ENCODE measurements around the gene OR1I1. TPM values are rescaled to one million over a fixed set of nuclear protein-coding genes. Genes with fewer than 3 reads are reported as not detected.

The OR1I1 gene
- polyA plus RNA-seq, 2 of the 4 experiments (the other 2 are of a cell fraction): not detected

DNA sequence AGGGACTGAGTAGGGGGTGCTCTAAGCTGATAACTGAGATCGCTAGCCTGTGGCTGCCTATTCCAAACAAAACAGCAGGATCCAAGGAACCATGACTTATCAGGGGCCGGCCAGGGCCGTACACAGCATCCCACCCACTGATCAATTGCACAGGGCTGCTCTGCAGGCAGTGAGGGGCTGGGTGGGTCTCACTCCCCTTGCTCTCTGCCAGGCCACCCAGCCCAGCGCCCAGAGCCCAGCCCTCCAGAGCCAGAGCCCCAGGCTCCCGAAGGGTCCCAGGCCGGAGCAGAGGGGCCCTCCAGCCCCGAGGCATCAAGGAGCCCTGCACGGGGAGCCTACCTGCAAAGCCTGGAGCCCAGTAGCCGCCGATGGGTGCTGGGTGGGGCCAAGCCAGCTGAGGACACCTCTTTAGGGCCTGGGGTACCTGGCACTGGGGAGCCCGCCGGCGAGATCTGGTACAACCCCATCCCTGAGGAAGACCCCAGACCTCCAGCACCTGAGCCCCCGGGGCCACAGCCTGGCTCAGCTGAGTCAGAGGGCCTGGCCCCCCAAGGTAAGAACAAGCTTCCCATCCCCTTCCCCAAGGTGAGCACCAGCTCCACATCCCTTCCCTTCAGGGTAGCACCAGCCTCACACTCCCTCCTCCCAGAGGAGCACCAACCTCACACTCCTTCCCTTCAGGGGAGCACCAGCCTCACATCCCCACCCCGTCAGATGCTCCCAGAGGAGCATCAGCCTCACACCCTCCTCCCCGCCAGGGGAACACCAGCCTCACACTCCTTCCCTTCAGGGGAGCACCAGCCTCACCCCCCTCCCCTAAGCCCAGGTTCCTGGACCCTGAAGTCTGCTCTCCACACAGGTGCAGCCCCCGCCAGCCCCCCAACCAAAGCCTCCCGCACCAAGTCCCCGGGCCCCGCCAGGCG lies 27.1 kb downstream of the OR1I1 start:
- TF ChIP-seq JUN (IDR thresholded peaks at IDR 0.05) (no peak), FOSL2 (IDR thresholded peaks at IDR 0.05) (no peak), FOSL2 (CRISPR knock-in tag; IDR thresholded peaks at IDR 0.05) (no peak), HOXB13 (CRISPR knock-in tag; IDR thresholded peaks at IDR 0.05; ENCODE audit: low read depth) (no peak), HOXA7 (CRISPR knock-in tag; IDR thresholded peaks at IDR 0.05) (no peak), RCOR1 (IDR thresholded peaks at IDR 0.05; ENCODE audit: low read depth, low read length) (no peak), MAFK (IDR thresholded peaks at IDR 0.05; ENCODE audit: partially characterized antibody) (no peak)
- ATAC-seq (peak in 1 of 2 experiments; percentile 6; a peak in 1 of 6 replicates), DNase-seq (ENCODE audit: low read depth in 1 of 2, low spot score in 1 of 2) (no peak), FAIRE-seq (no peak)
- Histone ChIP-seq H3K4me3 (no peak overlapping the region), H3K9me3 (peaks cover 5% of the 10 kb centered on the region; the same call in 2 of the 3 replicates), H3K27ac (no peak overlapping the region), H3K4me1 (peaks cover 6% of the 10 kb centered on the region; the same call in 2 of the 3 replicates), H3K4me2 (no peak overlapping the region)
- WGBS (ENCODE audit: missing lambda C conversion rate): 96% methylated on average over 5 of the region's 21 CpGs
- POLR2A ChIA-PET: no interaction called here
- CTCF ChIA-PET: interaction anchor here (0.8 kb wide), 1 partner anchor 17 kb away, joined by 3 read pairs; no protein-coding TSS in a partner anchor

DNA sequence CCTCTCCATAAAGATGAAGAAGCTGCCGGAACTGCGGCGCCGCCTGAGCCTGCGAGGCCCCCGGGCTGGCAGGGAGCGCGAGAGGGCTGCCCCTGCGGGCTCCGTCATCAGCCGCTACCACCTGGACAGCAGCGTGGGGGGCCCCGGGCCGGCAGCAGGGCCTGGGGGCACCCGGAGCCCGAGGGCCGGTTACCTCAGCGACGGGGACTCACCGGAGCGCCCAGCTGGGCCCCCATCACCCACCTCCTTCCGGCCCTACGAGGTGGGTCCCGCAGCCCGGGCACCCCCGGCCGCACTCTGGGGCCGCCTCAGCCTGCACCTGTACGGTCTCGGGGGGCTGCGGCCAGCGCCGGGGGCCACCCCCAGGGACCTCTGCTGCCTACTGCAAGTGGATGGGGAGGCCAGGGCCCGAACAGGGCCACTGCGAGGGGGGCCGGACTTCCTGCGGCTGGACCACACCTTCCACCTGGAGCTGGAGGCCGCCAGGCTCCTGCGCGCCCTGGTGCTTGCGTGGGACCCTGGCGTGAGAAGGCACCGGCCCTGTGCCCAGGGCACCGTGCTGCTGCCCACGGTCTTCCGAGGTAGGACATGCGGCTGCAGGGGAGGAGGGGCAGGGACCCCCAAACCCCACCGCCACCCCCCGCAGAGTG lies 27.9 kb downstream of the OR1I1 start:
- CTCF ChIA-PET: interaction anchor here (1.7 kb wide), 1 partner anchor 18 kb away, joined by 5 read pairs; no protein-coding TSS in a partner anchor

DNA sequence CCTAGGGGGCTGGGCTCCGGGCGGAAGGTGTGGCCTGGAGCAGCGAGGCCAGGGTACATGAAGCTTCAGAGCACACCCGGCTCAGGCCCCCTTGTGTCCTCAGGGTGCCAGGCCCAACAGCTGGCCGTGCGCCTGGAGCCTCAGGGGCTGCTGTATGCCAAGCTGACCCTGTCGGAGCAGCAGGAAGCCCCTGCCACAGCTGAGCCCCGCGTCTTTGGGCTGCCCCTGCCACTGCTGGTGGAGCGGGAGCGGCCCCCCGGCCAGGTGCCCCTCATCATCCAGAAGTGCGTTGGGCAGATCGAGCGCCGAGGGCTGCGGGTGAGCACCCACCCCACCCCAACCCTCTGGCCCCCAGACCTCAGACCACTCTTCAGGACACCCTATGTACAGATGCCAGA lies 28.4 kb downstream of the OR1I1 start:
- no peak for FAIRE-seq
- Histone ChIP-seq H3K4me2 (no peak overlapping the region), H3K9me3 (no peaks in the 10 kb centered on the region), H3K4me3 (no peak overlapping the region), H3K4me1 (peaks cover 6% of the 10 kb centered on the region; the same call in 2 of the 3 replicates), H3K27ac (no peak overlapping the region)
- no CpG with 5 or more reads among the region's 17 CpGs for WGBS (ENCODE audit: missing lambda C conversion rate)
- CTCF ChIA-PET: interaction anchor here (1.7 kb wide), 1 partner anchor 18 kb away, joined by 5 read pairs; no protein-coding TSS in a partner anchor
- POLR2A ChIA-PET: no interaction called here
- ATAC-seq: no peak
- TF ChIP-seq ZSCAN20 (CRISPR knock-in tag; IDR thresholded peaks at IDR 0.05) (no peak), SREBF2 (IDR thresholded peaks at IDR 0.05) (no peak), KDM5A (IDR thresholded peaks at IDR 0.05) (no peak), RNF2 (IDR thresholded peaks at IDR 0.05; ENCODE audit: borderline replicate concordance, low read depth) (no peak), NFE2L2 (conservative IDR thresholded peaks at IDR 0.05; ENCODE audit: low read length) (no peak), HOXB13 (CRISPR knock-in tag; IDR thresholded peaks at IDR 0.05; ENCODE audit: low read depth) (no peak), RARB (CRISPR knock-in tag; IDR thresholded peaks at IDR 0.05) (no peak), NR3C1 (IDR thresholded peaks at IDR 0.05) (no peak), ZFP36 (IDR thresholded peaks at IDR 0.05; ENCODE audit: borderline replicate concordance, partially characterized antibody) (no peak), PHF8 (IDR thresholded peaks at IDR 0.05; ENCODE audit: borderline replicate concordance, low read depth) (no peak)
- TF ChIP-seq, protein P1, sequence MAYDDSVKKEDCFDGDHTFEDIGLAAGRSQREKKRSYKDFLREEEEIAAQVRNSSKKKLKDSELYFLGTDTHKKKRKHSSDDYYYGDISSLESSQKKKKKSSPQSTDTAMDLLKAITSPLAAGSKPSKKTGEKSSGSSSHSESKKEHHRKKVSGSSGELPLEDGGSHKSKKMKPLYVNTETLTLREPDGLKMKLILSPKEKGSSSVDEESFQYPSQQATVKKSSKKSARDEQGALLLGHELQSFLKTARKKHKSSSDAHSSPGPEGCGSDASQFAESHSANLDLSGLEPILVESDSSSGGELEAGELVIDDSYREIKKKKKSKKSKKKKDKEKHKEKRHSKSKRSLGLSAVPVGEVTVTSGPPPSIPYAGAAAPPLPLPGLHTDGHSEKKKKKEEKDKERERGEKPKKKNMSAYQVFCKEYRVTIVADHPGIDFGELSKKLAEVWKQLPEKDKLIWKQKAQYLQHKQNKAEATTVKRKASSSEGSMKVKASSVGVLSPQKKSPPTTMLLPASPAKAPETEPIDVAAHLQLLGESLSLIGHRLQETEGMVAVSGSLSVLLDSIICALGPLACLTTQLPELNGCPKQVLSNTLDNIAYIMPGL (CRISPR knock-in tag; IDR thresholded peaks at IDR 0.05; ENCODE audit: borderline replicate concordance): no peak
- DNase-seq (ENCODE audit: low read depth in 1 of 2, low spot score in 1 of 2): no peak

More for the DNA sequence above, 27.9 kb downstream of the OR1I1 start:
- no peak overlapping the region for H3K27ac ChIP-seq
- WGBS (ENCODE audit: missing lambda C conversion rate): 98% methylated on average over 8 of the region's 49 CpGs
- H3K4me3 ChIP-seq: no peak overlapping the region
- H3K4me2 ChIP-seq: no peak overlapping the region
- ATAC-seq (no peak), DNase-seq (ENCODE audit: low read depth in 1 of 2, low spot score in 1 of 2) (no peak), FAIRE-seq (no peak)
- POLR2A ChIA-PET: no interaction called here
- H3K4me1 ChIP-seq: peaks cover 6% of the 10 kb centered on the region; the same call in 2 of the 3 replicates
- TF ChIP-seq, protein P2, sequence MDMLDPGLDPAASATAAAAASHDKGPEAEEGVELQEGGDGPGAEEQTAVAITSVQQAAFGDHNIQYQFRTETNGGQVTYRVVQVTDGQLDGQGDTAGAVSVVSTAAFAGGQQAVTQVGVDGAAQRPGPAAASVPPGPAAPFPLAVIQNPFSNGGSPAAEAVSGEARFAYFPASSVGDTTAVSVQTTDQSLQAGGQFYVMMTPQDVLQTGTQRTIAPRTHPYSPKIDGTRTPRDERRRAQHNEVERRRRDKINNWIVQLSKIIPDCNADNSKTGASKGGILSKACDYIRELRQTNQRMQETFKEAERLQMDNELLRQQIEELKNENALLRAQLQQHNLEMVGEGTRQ (IDR thresholded peaks at IDR 0.05): no peak
- TF ChIP-seq, protein P3, sequence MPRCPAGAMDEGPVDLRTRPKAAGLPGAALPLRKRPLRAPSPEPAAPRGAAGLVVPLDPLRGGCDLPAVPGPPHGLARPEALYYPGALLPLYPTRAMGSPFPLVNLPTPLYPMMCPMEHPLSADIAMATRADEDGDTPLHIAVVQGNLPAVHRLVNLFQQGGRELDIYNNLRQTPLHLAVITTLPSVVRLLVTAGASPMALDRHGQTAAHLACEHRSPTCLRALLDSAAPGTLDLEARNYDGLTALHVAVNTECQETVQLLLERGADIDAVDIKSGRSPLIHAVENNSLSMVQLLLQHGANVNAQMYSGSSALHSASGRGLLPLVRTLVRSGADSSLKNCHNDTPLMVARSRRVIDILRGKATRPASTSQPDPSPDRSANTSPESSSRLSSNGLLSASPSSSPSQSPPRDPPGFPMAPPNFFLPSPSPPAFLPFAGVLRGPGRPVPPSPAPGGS (IDR thresholded peaks at IDR 0.05): no peak
- TF ChIP-seq ZSCAN20 (CRISPR knock-in tag; IDR thresholded peaks at IDR 0.05) (no peak), ESRRA (IDR thresholded peaks at IDR 0.05; ENCODE audit: borderline replicate concordance, low read length) (no peak), SREBF2 (IDR thresholded peaks at IDR 0.05) (no peak), POLR2A (IDR thresholded peaks at IDR 0.05; ENCODE audit: low read length) (no peak), EHMT2 (IDR thresholded peaks at IDR 0.05; ENCODE audit: low read depth) (no peak), EHF (CRISPR knock-in tag; IDR thresholded peaks at IDR 0.05) (no peak), NPAS2 (CRISPR knock-in tag; IDR thresholded peaks at IDR 0.05; ENCODE audit: borderline replicate concordance) (no peak), POLR2AphosphoS2 (conservative IDR thresholded peaks at IDR 0.05; ENCODE audit: low read length) (no peak)
- TF ChIP-seq, protein P4, sequence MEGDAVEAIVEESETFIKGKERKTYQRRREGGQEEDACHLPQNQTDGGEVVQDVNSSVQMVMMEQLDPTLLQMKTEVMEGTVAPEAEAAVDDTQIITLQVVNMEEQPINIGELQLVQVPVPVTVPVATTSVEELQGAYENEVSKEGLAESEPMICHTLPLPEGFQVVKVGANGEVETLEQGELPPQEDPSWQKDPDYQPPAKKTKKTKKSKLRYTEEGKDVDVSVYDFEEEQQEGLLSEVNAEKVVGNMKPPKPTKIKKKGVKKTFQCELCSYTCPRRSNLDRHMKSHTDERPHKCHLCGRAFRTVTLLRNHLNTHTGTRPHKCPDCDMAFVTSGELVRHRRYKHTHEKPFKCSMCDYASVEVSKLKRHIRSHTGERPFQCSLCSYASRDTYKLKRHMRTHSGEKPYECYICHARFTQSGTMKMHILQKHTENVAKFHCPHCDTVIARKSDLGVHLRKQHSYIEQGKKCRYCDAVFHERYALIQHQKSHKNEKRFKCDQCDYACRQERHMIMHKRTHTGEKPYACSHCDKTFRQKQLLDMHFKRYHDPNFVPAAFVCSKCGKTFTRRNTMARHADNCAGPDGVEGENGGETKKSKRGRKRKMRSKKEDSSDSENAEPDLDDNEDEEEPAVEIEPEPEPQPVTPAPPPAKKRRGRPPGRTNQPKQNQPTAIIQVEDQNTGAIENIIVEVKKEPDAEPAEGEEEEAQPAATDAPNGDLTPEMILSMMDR (IDR thresholded peaks at IDR 0.05): no peak
- H3K9me3 ChIP-seq: no peaks in the 10 kb centered on the region; the same call in 2 of the 3 replicates

All from A549 (cell line).